ENCODE data around the gene SLC38A3.

GRCh38 chr3:50172626-50173220 lies 32.3 kb upstream of the SLC38A3 start:
- no peak for TF ChIP-seq CTCF (IDR thresholded peaks at IDR 0.05; ENCODE audit: low read depth, low read length)
- TF ChIP-seq MYC (IDR thresholded peaks at IDR 0.05; ENCODE audit: low read depth, low read length) = no peak
- TF ChIP-seq POLR2A (IDR thresholded peaks at IDR 0.05; ENCODE audit: extremely low read depth, insufficient read length) = no peak

Measured in NB4 (cell line).